Colonic mucosa (tissue), 4 donors: Measurements from ENCODE around the gene PLEKHJ1. TPM values are rescaled to one million over a fixed set of nuclear protein-coding genes. Genes with fewer than 3 reads are reported as not detected.
A peak's percentile ranks its signal among the peaks of the same experiment; 100 is the strongest.

ENCODE experiments used
- DNase-seq: peaks from one replicate; pipeline ENCODE4 v3.0.0-alpha.2; 2020
- H3K27ac ChIP-seq: fragments of 200-600 bp; one replicate; pipeline ENCODE4 v1.8.0; 2021
- H3K27me3 ChIP-seq: fragments of 200-600 bp; one replicate; pipeline ENCODE4 v1.8.0; 2021
- H3K36me3 ChIP-seq: fragments of 200-600 bp; one replicate; pipeline ENCODE4 v1.8.0; 2021
- H3K4me1 ChIP-seq: fragments of 200-600 bp; one replicate; pipeline ENCODE4 v1.8.0; 2021; ENCODE audit warnings: mild to moderate bottlenecking
- H3K4me3 ChIP-seq: fragments of 200-600 bp; one replicate; pipeline ENCODE4 v1.8.0; 2021
- H3K9ac ChIP-seq, 2 donors: one replicate each; pipeline ENCODE4 v1.7.0; 2013; ENCODE audit warnings: control low read depth in 2 of 2, low read depth in 2 of 2, low read length in 2 of 2
- H3K9me3 ChIP-seq: fragments of 200-600 bp; one replicate; pipeline ENCODE4 v1.8.0; 2021
- CTCF ChIP-seq: fragments of 200-600 bp; IDR thresholded peaks from one replicate; pipeline ENCODE4 v1.8.0; 2022; ENCODE audit warnings: antibody characterized with exemption, mild to moderate bottlenecking
- intact Hi-C: fragments of 100-400 bp; cut with DNase I; formaldehyde crosslinking; loops from one replicate; pipeline ENCODE4 v1.14.1; 2022
- total RNA-seq, 2 donors: library from RNA; stranded (reverse); fragmentation: NEBNext Ultra II Directional in 1 of 2; extraction: Animal tissue kit (Norgen Biotek cat#: 25700) in 1 of 2; gene quantifications; one replicate each; pipeline ENCODE4 v1.2.1, GENCODE V29; 2021
- donor health status: healthy.
- donor health status: DM: no; HTN: no; CAD: no.
- donor health status: DM: no; HTN: no; CAD: no.

Gene PLEKHJ1
- total RNA-seq, 2 donors from 2014 or later = 176 to 238 TPM

GRCh38 chr19:2195361-2195760 is 40.8 kb downstream of the PLEKHJ1 start:
- Histone ChIP-seq H3K4me3 (no peak overlapping the region), H3K36me3 (no peaks in the 10 kb centered on the region), H3K27ac (no peak overlapping the region), H3K9me3 (no peaks in the 10 kb centered on the region), H3K4me1 (no peaks in the 10 kb centered on the region), H3K27me3 (no peaks in the 10 kb centered on the region), H3K9ac (no peak overlapping the region)
- no peak for TF ChIP-seq CTCF
- intact Hi-C loops = no loop called here
- DNase-seq = no peak

DNA sequence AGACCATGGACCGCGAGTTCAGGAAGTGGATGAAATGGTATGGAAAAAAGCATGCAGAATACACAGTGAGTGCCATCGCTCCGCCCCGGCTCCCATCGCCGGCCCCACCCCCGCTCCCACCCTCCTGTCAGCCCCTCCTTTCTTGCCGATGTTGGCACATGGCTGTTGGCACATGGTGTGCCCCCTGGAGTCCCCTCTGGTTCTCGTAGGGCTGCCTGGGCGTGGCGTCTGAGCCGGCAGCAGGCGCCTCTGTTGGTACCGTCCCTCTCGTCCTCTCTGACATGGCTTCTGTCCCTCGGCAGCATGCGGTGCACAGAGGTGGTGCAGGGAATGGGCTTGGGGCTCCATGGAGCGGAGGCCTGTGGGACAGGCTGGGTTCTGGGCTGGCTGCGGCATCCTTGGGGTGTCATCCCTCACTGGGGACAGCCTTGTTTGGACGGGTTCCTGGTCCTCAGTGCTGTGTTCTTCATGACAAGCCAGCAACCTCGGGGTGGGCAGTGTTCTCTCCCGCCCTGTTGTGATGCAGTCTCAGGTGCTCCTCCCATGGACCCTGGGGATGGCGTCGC is 41.5 kb downstream of the PLEKHJ1 start:
- DNase-seq = no peak
- Histone ChIP-seq H3K27ac (no peak overlapping the region), H3K36me3 (peaks cover 3% of the 10 kb centered on the region), H3K9me3 (no peaks in the 10 kb centered on the region), H3K4me3 (no peak overlapping the region), H3K27me3 (no peaks in the 10 kb centered on the region), H3K9ac (no peak overlapping the region), H3K4me1 (no peaks in the 10 kb centered on the region)
- no peak for TF ChIP-seq CTCF
- intact Hi-C loops = no loop called here

DNA sequence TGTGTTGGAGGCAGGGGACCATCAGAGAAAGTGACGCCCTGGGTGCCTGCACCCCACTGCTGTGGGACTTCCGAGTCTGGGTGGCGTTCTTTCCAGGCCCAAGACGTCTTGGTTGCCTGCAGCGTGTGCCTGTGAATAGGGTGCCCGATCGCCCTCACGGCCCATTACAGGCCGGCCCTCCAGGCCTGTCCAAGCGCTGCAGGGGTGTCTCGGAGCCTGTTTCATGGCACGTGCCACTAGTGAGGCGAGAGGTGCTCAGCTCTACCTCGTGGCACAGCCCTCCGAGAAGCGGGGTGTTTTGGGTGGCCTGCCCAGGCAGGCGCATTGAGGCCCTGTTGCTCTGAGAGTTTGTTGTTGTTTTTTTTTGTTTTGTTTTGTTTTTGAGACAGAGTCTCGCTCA is 42.3 kb downstream of the PLEKHJ1 start:
- Histone ChIP-seq H3K4me1 (no peaks in the 10 kb centered on the region), H3K36me3 (peaks cover 8% of the 10 kb centered on the region), H3K9ac (no peak overlapping the region), H3K9me3 (no peaks in the 10 kb centered on the region), H3K27me3 (no peaks in the 10 kb centered on the region), H3K27ac (no peak overlapping the region), H3K4me3 (no peak overlapping the region)
- TF ChIP-seq CTCF = no peak
- intact Hi-C loops = no loop called here
- no peak for DNase-seq

DNA sequence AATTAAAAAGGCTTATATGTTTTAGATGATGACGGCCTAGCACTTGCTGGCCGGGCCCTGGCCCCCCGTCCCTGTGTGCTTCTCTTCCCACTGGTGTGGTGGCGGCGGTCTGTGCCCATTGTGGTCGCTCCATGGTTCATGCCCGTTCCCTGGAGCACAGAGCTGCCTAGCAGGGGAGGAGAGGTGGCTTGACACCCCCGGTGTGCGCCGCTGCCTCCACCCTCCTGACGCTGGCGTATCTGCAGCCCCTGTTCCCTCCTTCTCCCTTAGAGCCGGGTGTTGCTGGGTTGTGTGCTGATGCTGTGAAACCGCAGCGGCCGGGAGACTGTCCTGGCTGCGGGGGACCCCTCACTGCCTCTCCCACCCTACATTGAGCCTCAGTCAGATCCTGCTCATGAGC is 43.3 kb downstream of the PLEKHJ1 start:
- no peak for DNase-seq
- H3K36me3 ChIP-seq = peaks cover 8% of the 10 kb centered on the region
- H3K9me3 ChIP-seq = no peaks in the 10 kb centered on the region
- H3K4me3 ChIP-seq = no peak overlapping the region
- no peaks in the 10 kb centered on the region for H3K4me1 ChIP-seq
- intact Hi-C loops = no loop called here
- TF ChIP-seq CTCF = no peak
- no peaks in the 10 kb centered on the region for H3K27me3 ChIP-seq
- no peak overlapping the region for H3K27ac ChIP-seq
- no peak overlapping the region for H3K9ac ChIP-seq

DNA sequence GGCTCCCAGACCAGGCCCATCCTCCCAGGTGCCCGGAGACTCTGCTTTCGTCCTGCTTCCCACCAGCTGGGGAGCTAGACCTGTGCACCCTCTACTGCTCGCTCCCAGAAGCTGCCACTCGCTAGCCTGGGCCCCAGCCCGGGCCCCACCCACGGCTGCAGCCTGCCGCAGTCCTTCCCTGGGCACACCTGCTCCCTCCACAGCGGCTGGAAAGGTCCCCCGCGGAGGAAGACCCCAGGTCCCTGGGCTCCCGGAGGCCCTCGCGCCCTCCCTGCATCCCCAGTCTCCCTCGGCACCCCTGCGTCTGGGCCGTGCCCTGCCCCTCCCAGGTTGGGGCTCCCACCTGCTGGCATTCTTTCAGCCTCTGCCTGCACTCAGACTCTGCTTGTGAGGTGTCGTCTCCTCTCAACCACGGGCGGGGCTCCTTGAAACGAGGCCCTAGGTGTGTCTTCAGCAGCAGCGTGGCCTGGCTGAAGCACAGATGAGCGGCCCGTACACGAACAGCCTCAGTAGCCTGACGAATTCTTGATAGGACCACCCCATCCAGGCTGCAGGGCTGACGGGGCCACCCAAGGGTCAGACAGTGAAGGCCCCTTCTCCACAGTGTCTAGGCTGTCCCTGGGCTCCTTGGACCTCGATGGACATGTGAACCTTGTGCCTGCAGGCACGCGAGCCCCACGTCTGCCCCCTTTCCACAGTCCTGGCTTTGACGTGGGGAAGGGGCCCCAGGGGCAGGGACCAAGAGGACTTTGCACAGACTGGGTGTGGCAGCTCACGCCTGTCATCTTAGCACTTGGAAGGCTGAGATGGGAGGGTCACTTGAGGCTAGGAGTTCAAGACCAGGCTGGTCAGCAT is 44.4 kb downstream of the PLEKHJ1 start:
- no peak overlapping the region for H3K4me3 ChIP-seq

More for the DNA sequence above, 44.4 kb downstream of the PLEKHJ1 start:
- TF ChIP-seq CTCF = no peak
- H3K27ac ChIP-seq = no peak overlapping the region
- no peaks in the 10 kb centered on the region for H3K4me1 ChIP-seq
- H3K36me3 ChIP-seq = peaks cover 8% of the 10 kb centered on the region
- no peaks in the 10 kb centered on the region for H3K27me3 ChIP-seq
- intact Hi-C loops = no loop called here
- H3K9ac ChIP-seq = no peak overlapping the region
- peak; percentile 52 for DNase-seq
- no peaks in the 10 kb centered on the region for H3K9me3 ChIP-seq
